ENCODE data around the gene PLEK. TPM values are rescaled to one million over a fixed set of nuclear protein-coding genes. Genes with fewer than 3 reads are reported as not detected.

The PLEK gene
- total and polyA plus RNA-seq, 2 experiments from 2014 or later, result 0.92 to 0.93 TPM

DNA sequence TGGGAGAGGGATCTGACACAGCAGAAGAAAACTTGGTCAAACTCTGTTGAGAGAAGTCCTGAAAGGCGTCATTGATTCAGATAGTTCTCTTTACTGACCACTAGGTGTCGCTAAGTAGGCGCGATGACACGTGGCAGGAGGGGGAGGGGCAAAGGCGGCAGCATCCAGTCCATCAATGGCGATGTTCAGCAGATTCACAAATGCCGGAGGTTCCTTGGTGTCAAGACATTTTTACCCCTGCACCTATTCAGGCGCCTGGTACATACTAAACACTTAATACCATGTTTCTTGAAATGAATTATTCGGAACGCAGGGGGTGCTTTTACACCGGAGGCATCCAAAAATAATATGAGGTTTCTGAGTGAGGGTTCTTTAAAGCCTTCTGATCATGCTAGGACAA lies 3.0 kb upstream of the PLEK start:
- Histone ChIP-seq H3K36me3 (replicated peaks; ENCODE audit: insufficient read depth, low read depth) (no peaks in the 10 kb centered on the region), H3K27me3 (no peaks in the 10 kb centered on the region), H4K20me1 (ENCODE audit: insufficient read depth, poor library complexity, severe bottlenecking) (no peaks in the 10 kb centered on the region), H3K9me2 (replicated peaks; ENCODE audit: insufficient read depth) (no peaks in the 10 kb centered on the region), H3K27ac (no peak overlapping the region), H3K4me2 (no peak overlapping the region), H3K4me1 (ENCODE audit: insufficient read depth) (no peaks in the 10 kb centered on the region), H3K9me3 (ENCODE audit: low read depth) (no peaks in the 10 kb centered on the region), H3K4me3 (no peak overlapping the region), H2AFZ (peak overlapping the region; percentile 21), H3K79me2 (no peaks in the 10 kb centered on the region)
- TF ChIP-seq EZH2 (IDR thresholded peaks at IDR 0.05; ENCODE audit: borderline replicate concordance) (no peak), EZH2phosphoT487 (IDR thresholded peaks at IDR 0.05; ENCODE audit: low read depth, severe bottlenecking, unreplicated experiment) (no peak)
- TF ChIP-seq, protein P1, sequence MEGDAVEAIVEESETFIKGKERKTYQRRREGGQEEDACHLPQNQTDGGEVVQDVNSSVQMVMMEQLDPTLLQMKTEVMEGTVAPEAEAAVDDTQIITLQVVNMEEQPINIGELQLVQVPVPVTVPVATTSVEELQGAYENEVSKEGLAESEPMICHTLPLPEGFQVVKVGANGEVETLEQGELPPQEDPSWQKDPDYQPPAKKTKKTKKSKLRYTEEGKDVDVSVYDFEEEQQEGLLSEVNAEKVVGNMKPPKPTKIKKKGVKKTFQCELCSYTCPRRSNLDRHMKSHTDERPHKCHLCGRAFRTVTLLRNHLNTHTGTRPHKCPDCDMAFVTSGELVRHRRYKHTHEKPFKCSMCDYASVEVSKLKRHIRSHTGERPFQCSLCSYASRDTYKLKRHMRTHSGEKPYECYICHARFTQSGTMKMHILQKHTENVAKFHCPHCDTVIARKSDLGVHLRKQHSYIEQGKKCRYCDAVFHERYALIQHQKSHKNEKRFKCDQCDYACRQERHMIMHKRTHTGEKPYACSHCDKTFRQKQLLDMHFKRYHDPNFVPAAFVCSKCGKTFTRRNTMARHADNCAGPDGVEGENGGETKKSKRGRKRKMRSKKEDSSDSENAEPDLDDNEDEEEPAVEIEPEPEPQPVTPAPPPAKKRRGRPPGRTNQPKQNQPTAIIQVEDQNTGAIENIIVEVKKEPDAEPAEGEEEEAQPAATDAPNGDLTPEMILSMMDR (IDR thresholded peaks at IDR 0.05; ENCODE audit: poor library complexity), result peak; percentile 59
- DNase-seq (ENCODE audit: low spot score), result peak; percentile 78
- 33% methylated on average over 12 of the region's 12 CpGs for WGBS (ENCODE audit: low lambda C conversion rate, missing lambda C conversion rate)

GRCh38 chr2:68362749-68363148 lies 2.3 kb upstream of the PLEK start:
- TF ChIP-seq, protein P1 (IDR thresholded peaks at IDR 0.05; ENCODE audit: poor library complexity), result no peak
- TF ChIP-seq EZH2 (IDR thresholded peaks at IDR 0.05; ENCODE audit: borderline replicate concordance) (no peak), EZH2phosphoT487 (IDR thresholded peaks at IDR 0.05; ENCODE audit: low read depth, severe bottlenecking, unreplicated experiment) (no peak)
- Histone ChIP-seq H4K20me1 (ENCODE audit: insufficient read depth, poor library complexity, severe bottlenecking) (no peaks in the 10 kb centered on the region), H3K9me3 (ENCODE audit: low read depth) (no peaks in the 10 kb centered on the region), H3K27ac (no peak overlapping the region), H2AFZ (no peak overlapping the region), H3K4me3 (no peak overlapping the region), H3K79me2 (no peaks in the 10 kb centered on the region), H3K9me2 (replicated peaks; ENCODE audit: insufficient read depth) (no peaks in the 10 kb centered on the region), H3K36me3 (replicated peaks; ENCODE audit: insufficient read depth, low read depth) (no peaks in the 10 kb centered on the region), H3K27me3 (no peaks in the 10 kb centered on the region), H3K4me1 (ENCODE audit: insufficient read depth) (no peaks in the 10 kb centered on the region), H3K4me2 (no peak overlapping the region)
- WGBS (ENCODE audit: low lambda C conversion rate, missing lambda C conversion rate), result 95% methylated on average over 7 of the region's 7 CpGs
- no peak for DNase-seq (ENCODE audit: low spot score)

DNA sequence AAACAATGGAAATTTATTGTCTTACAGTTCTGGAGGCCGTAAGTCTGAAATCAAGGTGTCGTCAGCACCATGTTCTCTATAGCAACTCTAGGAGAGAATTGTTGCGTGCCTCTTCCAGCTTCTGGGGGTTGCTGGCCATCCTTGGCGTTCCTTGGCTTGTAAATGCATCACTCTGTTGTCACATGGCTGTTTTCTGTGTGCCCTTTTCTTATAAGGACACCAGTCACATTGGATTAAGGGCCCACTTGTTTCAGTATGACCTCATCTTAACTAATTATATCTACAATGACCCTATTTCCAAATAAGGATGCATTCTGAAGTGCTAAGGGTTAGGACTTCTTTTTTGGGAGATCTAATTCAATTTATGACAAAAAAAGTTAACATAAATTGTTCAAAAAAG lies 1.4 kb upstream of the PLEK start:
- H3K79me2 ChIP-seq, result no peaks in the 10 kb centered on the region
- DNase-seq (ENCODE audit: low spot score), result no peak
- H3K27me3 ChIP-seq, result no peaks in the 10 kb centered on the region
- TF ChIP-seq, protein P1 (IDR thresholded peaks at IDR 0.05; ENCODE audit: poor library complexity), result no peak
- no peak for TF ChIP-seq EZH2phosphoT487 (IDR thresholded peaks at IDR 0.05; ENCODE audit: low read depth, severe bottlenecking, unreplicated experiment)
- no peak for TF ChIP-seq EZH2 (IDR thresholded peaks at IDR 0.05; ENCODE audit: borderline replicate concordance)
- no peak overlapping the region for H3K4me3 ChIP-seq
- H3K9me2 ChIP-seq (replicated peaks; ENCODE audit: insufficient read depth), result no peaks in the 10 kb centered on the region
- H3K36me3 ChIP-seq (replicated peaks; ENCODE audit: insufficient read depth, low read depth), result no peaks in the 10 kb centered on the region
- H3K9me3 ChIP-seq (ENCODE audit: low read depth), result no peaks in the 10 kb centered on the region
- H3K27ac ChIP-seq, result no peak overlapping the region
- no peak overlapping the region for H3K4me2 ChIP-seq
- H4K20me1 ChIP-seq (ENCODE audit: insufficient read depth, poor library complexity, severe bottlenecking), result no peaks in the 10 kb centered on the region
- H3K4me1 ChIP-seq (ENCODE audit: insufficient read depth), result no peaks in the 10 kb centered on the region
- H2AFZ ChIP-seq, result no peak overlapping the region
- 96% methylated on average over 4 of the region's 4 CpGs for WGBS (ENCODE audit: low lambda C conversion rate, missing lambda C conversion rate)

GRCh38 chr2:68366083-68366560 lies 1.0 kb downstream of the PLEK start:
- no peaks in the 10 kb centered on the region for H4K20me1 ChIP-seq (ENCODE audit: insufficient read depth, poor library complexity, severe bottlenecking)

More at GRCh38 chr2:68366083-68366560, 1.0 kb downstream of the PLEK start:
- no peaks in the 10 kb centered on the region for H3K9me3 ChIP-seq (ENCODE audit: low read depth)
- TF ChIP-seq EZH2 (IDR thresholded peaks at IDR 0.05; ENCODE audit: borderline replicate concordance) (no peak), EZH2phosphoT487 (IDR thresholded peaks at IDR 0.05; ENCODE audit: low read depth, severe bottlenecking, unreplicated experiment) (no peak)
- TF ChIP-seq, protein P1 (IDR thresholded peaks at IDR 0.05; ENCODE audit: poor library complexity), result no peak
- no peaks in the 10 kb centered on the region for H3K4me1 ChIP-seq (ENCODE audit: insufficient read depth)
- no peaks in the 10 kb centered on the region for H3K9me2 ChIP-seq (replicated peaks; ENCODE audit: insufficient read depth)
- no peak overlapping the region for H3K4me3 ChIP-seq
- no peaks in the 10 kb centered on the region for H3K79me2 ChIP-seq
- 86% methylated on average over 4 of the region's 4 CpGs for WGBS (ENCODE audit: low lambda C conversion rate, missing lambda C conversion rate)
- peak; percentile 11 for DNase-seq (ENCODE audit: low spot score)
- H2AFZ ChIP-seq, result no peak overlapping the region
- H3K36me3 ChIP-seq (replicated peaks; ENCODE audit: insufficient read depth, low read depth), result no peaks in the 10 kb centered on the region
- H3K27ac ChIP-seq, result no peak overlapping the region
- H3K4me2 ChIP-seq, result no peak overlapping the region
- H3K27me3 ChIP-seq, result no peaks in the 10 kb centered on the region

All from hepatocyte (in vitro differentiated cells).